H9 (cell line): ENCODE data around the gene MATN1. TPM values are rescaled to one million over a fixed set of nuclear protein-coding genes. Genes with fewer than 3 reads are reported as not detected.

Experiments used
- DNase-seq: peaks from one replicate; pipeline ENCODE4 v3.0.0-alpha.2; 2017
- H2AFZ ChIP-seq: one replicate; pipeline ENCODE4 v1.6.1; 2013; ENCODE audit warnings: mild to moderate bottlenecking, low read length, control low read depth, moderate library complexity
- H2AK5ac ChIP-seq: 2 replicates; pipeline ENCODE4 v1.6.1; 2013; ENCODE audit warnings: low read length, control low read depth, mixed read lengths; ENCODE audit not compliant: insufficient read length
- H2BK120ac ChIP-seq: one replicate; pipeline ENCODE4 v1.6.1; 2013; ENCODE audit warnings: low read depth, mild to moderate bottlenecking, low read length, control low read depth, inconsistent platforms; ENCODE audit not compliant: poor library complexity, severe bottlenecking
- H2BK12ac ChIP-seq: 2 replicates; pipeline ENCODE4 v1.6.1; 2013; ENCODE audit warnings: low read length, control low read depth, mixed read lengths, low read depth; ENCODE audit not compliant: insufficient read length
- H2BK15ac ChIP-seq: 2 replicates; pipeline ENCODE4 v1.6.1; 2013; ENCODE audit warnings: low read depth, low read length, control low read depth
- H2BK20ac ChIP-seq: one replicate; pipeline ENCODE4 v1.6.1; 2013; ENCODE audit warnings: low read depth, mild to moderate bottlenecking, low read length, control low read depth, inconsistent platforms; ENCODE audit not compliant: poor library complexity, severe bottlenecking
- H2BK5ac ChIP-seq: 2 replicates; pipeline ENCODE4 v1.6.1; 2013; ENCODE audit warnings: low read length, control low read depth, mixed read lengths; ENCODE audit not compliant: insufficient read length
- H3K14ac ChIP-seq: 2 replicates; pipeline ENCODE4 v1.6.1; 2013; ENCODE audit warnings: low read length, control low read depth; ENCODE audit not compliant: insufficient read depth
- H3K18ac ChIP-seq: 2 replicates; pipeline ENCODE4 v1.6.1; 2013; ENCODE audit warnings: low read depth, mild to moderate bottlenecking, mixed read lengths, low read length, control low read depth; ENCODE audit not compliant: insufficient read length
- H3K23ac ChIP-seq: 2 replicates; pipeline ENCODE4 v1.6.1; 2013; ENCODE audit warnings: low read length, control low read depth, mixed read lengths, low read depth; ENCODE audit not compliant: insufficient read length
- H3K23me2 ChIP-seq: 2 replicates; pipeline ENCODE4 v1.6.1; 2013; ENCODE audit warnings: low read depth, mild to moderate bottlenecking, mixed read lengths, low read length, control low read depth; ENCODE audit not compliant: insufficient read length, poor library complexity, severe bottlenecking
- H3K27ac ChIP-seq: 2 replicates; pipeline ENCODE4 v1.5.1; 2013; ENCODE audit warnings: low read length, control low read depth, mixed read lengths, low read depth; ENCODE audit not compliant: insufficient read length
- H3K27me3 ChIP-seq: 2 replicates; pipeline ENCODE4 v1.6.1; 2013; ENCODE audit warnings: low read length, control low read depth, inconsistent platforms; ENCODE audit not compliant: insufficient read depth
- H3K4ac ChIP-seq: 2 replicates; pipeline ENCODE4 v1.6.1; 2013; ENCODE audit warnings: low read depth, mild to moderate bottlenecking, control low read depth, inconsistent platforms, low read length, moderate library complexity
- H3K4me1 ChIP-seq: 2 replicates; pipeline ENCODE4 v1.6.1; 2013; ENCODE audit warnings: low read length, control low read depth, inconsistent platforms; ENCODE audit not compliant: insufficient read depth
- H3K4me2 ChIP-seq: 2 replicates; pipeline ENCODE4 v1.6.1; 2013; ENCODE audit warnings: low read length, control low read depth, mixed read lengths; ENCODE audit not compliant: insufficient read length, insufficient read depth
- H3K56ac ChIP-seq: 2 replicates; pipeline ENCODE4 v1.6.1; 2013; ENCODE audit warnings: low read depth, mild to moderate bottlenecking, mixed read lengths, low read length, control low read depth; ENCODE audit not compliant: insufficient read length
- H3K79me1 ChIP-seq: 2 replicates; pipeline ENCODE4 v1.6.1; 2013; ENCODE audit warnings: low read depth, mild to moderate bottlenecking, moderate library complexity, low read length, control low read depth, inconsistent platforms; ENCODE audit not compliant: insufficient read depth, poor library complexity, severe bottlenecking
- H3K79me2 ChIP-seq: 2 replicates; pipeline ENCODE4 v1.6.1; 2013; ENCODE audit warnings: low read length, control low read depth, inconsistent platforms; ENCODE audit not compliant: insufficient read depth
- H3K9ac ChIP-seq: 2 replicates; pipeline ENCODE4 v1.6.1; 2013; ENCODE audit warnings: low read length, control low read depth, mixed read lengths; ENCODE audit not compliant: insufficient read length; ENCODE audit errors: extremely low read depth
- H3K9me3 ChIP-seq: one replicate; pipeline ENCODE4 v1.6.1; 2013; ENCODE audit warnings: low read depth, low read length, inconsistent platforms; ENCODE audit not compliant: control insufficient read depth
- H3T11ph ChIP-seq: one replicate; pipeline ENCODE4 v1.6.1; 2013; ENCODE audit warnings: mild to moderate bottlenecking, low read length, control low read depth, inconsistent platforms
- H4K20me1 ChIP-seq: one replicate; pipeline ENCODE4 v1.6.1; 2013; ENCODE audit not compliant: control insufficient read depth, insufficient read length, insufficient read depth
- H4K5ac ChIP-seq: 2 replicates; pipeline ENCODE4 v1.6.1; 2013; ENCODE audit warnings: low read depth, mild to moderate bottlenecking, mixed read lengths, low read length, control low read depth; ENCODE audit not compliant: insufficient read length
- H4K8ac ChIP-seq: replicated peaks from 2 replicates; pipeline ENCODE4 v1.6.1; 2013; ENCODE audit warnings: low read length, control low read depth, mixed read lengths, low read depth; ENCODE audit not compliant: insufficient read length
- H4K91ac ChIP-seq: 2 replicates; pipeline ENCODE4 v1.6.1; 2013; ENCODE audit warnings: low read depth, mild to moderate bottlenecking, moderate library complexity, mixed read lengths, low read length, control low read depth; ENCODE audit not compliant: insufficient read length
- H3K27ac Mint-ChIP-seq, 3 experiments: 2 replicates in 2 of 3; 3 replicates in 1 of 3; pipeline ENCODE4 v1.8.0; 2020 to 2021; ENCODE audit warnings: mixed read lengths in 3 of 3, mild to moderate bottlenecking in 1 of 3, moderate library complexity in 1 of 3
- H3K27me3 Mint-ChIP-seq: 2 replicates; pipeline ENCODE4 v1.8.0; 2021; ENCODE audit warnings: low read depth, mild to moderate bottlenecking, moderate library complexity, mixed read lengths
- H3K36me3 Mint-ChIP-seq, 3 experiments: 2 replicates in 2 of 3; 3 replicates in 1 of 3; pipeline ENCODE4 v1.8.0; 2020 to 2021; ENCODE audit warnings: low read depth in 3 of 3, mixed read lengths in 3 of 3; ENCODE audit not compliant: insufficient read depth in 1 of 3
- H3K4me1 Mint-ChIP-seq, 2 experiments: 2 replicates each; pipeline ENCODE4 v1.8.0; 2020; ENCODE audit warnings: mixed read lengths in 2 of 2
- H3K4me3 Mint-ChIP-seq, 2 experiments: 2 replicates in 1 of 2; 3 replicates in 1 of 2; pipeline ENCODE4 v1.8.0; 2020 to 2021; ENCODE audit warnings: mild to moderate bottlenecking in 2 of 2, mixed read lengths in 2 of 2, moderate library complexity in 1 of 2
- H3K9me3 Mint-ChIP-seq, 2 experiments: 2 replicates in 1 of 2; 3 replicates in 1 of 2; pipeline ENCODE4 v1.8.0; 2020; ENCODE audit warnings: mild to moderate bottlenecking in 2 of 2, mixed read lengths in 2 of 2, moderate library complexity in 1 of 2
- CTCF ChIP-seq: fragments of 200-600 bp; sonication (generic); conservative IDR thresholded peaks from 3 replicates; pipeline ENCODE4 v1.8.0; 2021; ENCODE audit warnings: antibody characterized with exemption, mild to moderate bottlenecking
- WGBS: extraction: QIAGEN DNeasy Blood & Tissue Kit; methylation state at CpG from one replicate; pipeline ENCODE4 v1.1.7; 2013; ENCODE audit warnings: missing lambda C conversion rate, low lambda C conversion rate, mixed read lengths; ENCODE audit not compliant: insufficient read length; ENCODE audit errors: extremely low coverage; 5-methylcytosine and 5-hydroxymethylcytosine counted together
- total RNA-seq: library from RNA; stranded (reverse); gene quantifications from 2 replicates; pipeline ENCODE4 v1.2.1, GENCODE V29; 2021

The MATN1 gene
- total RNA-seq, 1 experiment from 2014 or later: not detected

DNA sequence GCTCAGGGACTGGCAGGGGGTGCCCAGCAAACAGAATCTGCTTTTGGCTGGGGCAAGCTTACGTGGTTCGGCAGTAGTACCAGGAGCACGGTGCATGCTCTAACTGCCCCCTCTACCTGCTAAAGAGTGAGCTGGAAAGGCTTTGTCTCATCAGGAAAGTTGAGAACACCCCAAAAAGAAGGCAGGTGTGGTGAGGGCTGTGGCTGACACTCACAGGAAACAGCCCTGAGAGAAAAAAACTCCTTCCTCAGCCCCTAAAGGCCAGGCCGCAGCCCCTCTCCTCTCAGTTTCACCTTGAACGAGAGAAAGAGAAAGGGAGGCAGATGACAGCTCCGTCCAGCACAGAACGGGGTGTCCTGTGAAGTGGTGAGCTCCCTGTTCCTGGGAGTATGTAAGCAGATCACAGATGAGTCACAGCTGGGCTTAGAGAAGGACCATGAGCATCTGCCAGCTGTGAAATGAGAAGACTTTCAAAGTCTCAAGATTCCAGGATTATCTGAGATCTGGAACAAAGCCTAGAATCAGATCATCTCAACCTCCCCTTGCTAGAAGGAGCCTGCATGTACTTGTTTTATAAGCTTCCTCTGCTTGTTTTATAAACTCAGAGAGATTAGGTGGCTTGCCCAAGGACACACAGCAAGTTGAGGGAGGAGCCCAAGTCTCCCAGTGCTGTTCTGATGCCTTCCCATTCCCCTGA, 20.8 kb upstream of the MATN1 start:
- Histone ChIP-seq H3T11ph (no peak overlapping the region), H3K18ac (no peak overlapping the region), H3K23ac (no peak overlapping the region), H2AFZ (no peak overlapping the region), H3K4me2 (no peak overlapping the region), H4K5ac (no peak overlapping the region), H2BK5ac (no peak overlapping the region), H3K27me3 (no peaks in the 10 kb centered on the region), H2BK120ac (no peak overlapping the region), H4K91ac (no peak overlapping the region), H2BK20ac (no peak overlapping the region), H3K14ac (no peak overlapping the region), H2BK12ac (no peak overlapping the region), H4K8ac (no peak overlapping the region), H3K23me2 (no peaks in the 10 kb centered on the region), H3K9me3 (no peaks in the 10 kb centered on the region), H3K79me1 (no peaks in the 10 kb centered on the region), H3K27ac (no peak overlapping the region), H3K79me2 (no peaks in the 10 kb centered on the region), H4K20me1 (no peaks in the 10 kb centered on the region), H3K56ac (no peak overlapping the region), H3K4ac (no peak overlapping the region), H3K4me1 (peaks cover 3% of the 10 kb centered on the region; the same call in 1 of the 2 replicates), H2AK5ac (no peak overlapping the region), H3K9ac (no peak overlapping the region), H2BK15ac (no peak overlapping the region)
- no CpG with 5 or more reads among the region's 7 CpGs for WGBS
- peaks cover 48 to 51% of the 10 kb centered on the region in 2 experiments for H3K4me1 Mint-ChIP-seq
- no peak overlapping the region; a peak in 1 of 7 replicates for H3K27ac Mint-ChIP-seq
- no peak overlapping the region for H3K4me3 Mint-ChIP-seq
- TF ChIP-seq CTCF: no peak
- no peak for DNase-seq
- H3K9me3 Mint-ChIP-seq: no peaks in the 10 kb centered on the region
- H3K36me3 Mint-ChIP-seq: no peaks in the 10 kb centered on the region; a peak in 1 of 7 replicates
- peaks cover 3% of the 10 kb centered on the region; the same call in 1 of the 2 replicates for H3K27me3 Mint-ChIP-seq
